ENCODE measurements around the gene APBA1. TPM values are rescaled to one million over a fixed set of nuclear protein-coding genes. Genes with fewer than 3 reads are reported as not detected.

APBA1 gene
- total and polyA plus RNA-seq, 2 donors (not counting 3 experiments of a cell fraction or from before 2014, with no cell fraction given) = 6.1 to 11.3 TPM

DNA sequence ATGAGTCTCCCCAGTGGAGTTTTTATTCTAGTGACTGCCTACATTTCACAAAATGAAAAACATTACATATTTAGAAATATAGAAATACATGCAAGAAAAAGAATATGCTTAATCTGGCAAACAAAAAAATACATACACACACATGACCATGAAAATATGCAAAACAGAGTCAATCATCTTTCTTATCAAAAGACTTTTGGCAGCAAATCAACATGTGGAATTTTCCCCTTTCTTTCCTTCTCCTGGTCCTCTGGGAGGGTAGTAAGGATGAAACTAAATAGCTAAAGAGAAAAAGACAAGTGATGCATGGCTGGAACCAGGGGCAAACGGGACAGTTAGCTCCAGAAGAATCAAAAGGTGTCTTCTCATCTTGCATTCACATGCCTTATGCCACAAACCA is 69.4 kb downstream of the APBA1 start:
- no peak overlapping the region for H3K4me3 ChIP-seq (replicated peaks in 1 of 3; ENCODE audit: insufficient read depth in 1 of 3, low read depth in 1 of 3, low read length in 3 of 3)
- H3K4me1 ChIP-seq (ENCODE audit: control insufficient read depth, extremely low read depth, insufficient read depth, low read length) = peaks cover 30% of the 10 kb centered on the region
- intact Hi-C loops (cut with micrococcal nuclease) (no loop called here), dilution Hi-C loops (cut with MboI; ENCODE audit: extremely low pct_ligation_motif_present, low sequenced_read_pairs) (no loop called here)
- no peak overlapping the region for H3K4me2 ChIP-seq (ENCODE audit: insufficient read depth, low read length)
- H3K79me2 ChIP-seq (ENCODE audit: control insufficient read depth, insufficient read depth, low read length) = no peaks in the 10 kb centered on the region
- no peaks in the 10 kb centered on the region for H3K9me1 ChIP-seq (replicated peaks; ENCODE audit: control insufficient read depth, extremely low read depth, insufficient read depth, low read length)
- H3K9me3 ChIP-seq (replicated peaks; ENCODE audit: control insufficient read depth, insufficient read depth, low read length) = no peaks in the 10 kb centered on the region
- H3K9ac ChIP-seq (replicated peaks; ENCODE audit: extremely low read depth, insufficient read depth, low read length) = no peak overlapping the region
- POLR2A ChIA-PET = no interaction called here
- H3K36me3 ChIP-seq (ENCODE audit: control insufficient read depth in 2 of 2, extremely low read depth in 1 of 2, insufficient read depth in 2 of 2, low read length in 2 of 2) = no peaks in the 10 kb centered on the region
- H4K20me1 ChIP-seq (replicated peaks; ENCODE audit: control insufficient read depth, extremely low read depth, insufficient read depth, low read length) = no peaks in the 10 kb centered on the region
- BruUV-seq (replicated peaks) = no TSS peak
- H3K27me3 ChIP-seq (ENCODE audit: control insufficient read depth in 2 of 2, insufficient read depth in 2 of 2, low read length in 2 of 2) = no peaks in the 10 kb centered on the region
- CTCF ChIA-PET = no interaction called here
- no peak for TF ChIP-seq POLR2A (IDR thresholded peaks at IDR 0.05; ENCODE audit: low read depth, low read length)
- TF ChIP-seq JUN (IDR thresholded peaks at IDR 0.05; ENCODE audit: borderline replicate concordance, insufficient read depth, insufficient read length, low read depth) = no peak
- FAIRE-seq (no peak), DNase-seq (ENCODE audit: low read depth, low spot score) (no peak)
- H2AFZ ChIP-seq (ENCODE audit: low read depth, low read length) = no peak overlapping the region
- H3K27ac ChIP-seq (ENCODE audit: insufficient read depth, low read depth, low read length) = no peak overlapping the region

DNA sequence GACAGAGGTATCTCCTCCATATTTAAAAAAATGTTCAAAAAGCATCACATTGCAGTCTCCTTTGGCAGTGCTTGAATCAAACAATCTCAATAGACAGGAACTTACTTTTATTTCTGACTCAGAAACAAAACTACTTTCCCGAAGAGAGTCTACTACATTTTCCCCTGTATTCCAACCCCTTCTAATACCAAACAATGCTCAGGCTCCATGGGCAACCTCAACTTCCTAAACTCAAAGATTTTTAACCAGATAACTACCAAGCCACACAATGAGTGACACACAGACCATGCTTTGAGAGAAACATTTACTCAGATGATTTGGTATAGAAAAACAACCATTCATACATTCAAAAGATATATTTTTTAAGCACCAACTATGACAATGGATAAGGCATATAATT is 70.5 kb downstream of the APBA1 start:
- Histone ChIP-seq H3K9me3 (replicated peaks; ENCODE audit: control insufficient read depth, insufficient read depth, low read length) (no peaks in the 10 kb centered on the region), H2AFZ (ENCODE audit: low read depth, low read length) (no peak overlapping the region), H3K27me3 (ENCODE audit: control insufficient read depth in 2 of 2, insufficient read depth in 2 of 2, low read length in 2 of 2) (no peaks in the 10 kb centered on the region), H3K27ac (ENCODE audit: insufficient read depth, low read depth, low read length) (peak overlapping the region; percentile 43), H3K9me1 (replicated peaks; ENCODE audit: control insufficient read depth, extremely low read depth, insufficient read depth, low read length) (no peaks in the 10 kb centered on the region), H3K4me1 (ENCODE audit: control insufficient read depth, extremely low read depth, insufficient read depth, low read length) (peaks cover 30% of the 10 kb centered on the region), H3K9ac (replicated peaks; ENCODE audit: extremely low read depth, insufficient read depth, low read length) (no peak overlapping the region), H4K20me1 (replicated peaks; ENCODE audit: control insufficient read depth, extremely low read depth, insufficient read depth, low read length) (no peaks in the 10 kb centered on the region), H3K4me3 (replicated peaks in 1 of 3; ENCODE audit: insufficient read depth in 1 of 3, low read depth in 1 of 3, low read length in 3 of 3) (no peak overlapping the region), H3K79me2 (ENCODE audit: control insufficient read depth, insufficient read depth, low read length) (no peaks in the 10 kb centered on the region), H3K4me2 (ENCODE audit: insufficient read depth, low read length) (peak overlapping the region; percentile 79), H3K36me3 (ENCODE audit: control insufficient read depth in 2 of 2, extremely low read depth in 1 of 2, insufficient read depth in 2 of 2, low read length in 2 of 2) (no peaks in the 10 kb centered on the region)
- FAIRE-seq (peak; percentile 50), DNase-seq (ENCODE audit: low read depth, low spot score) (peak; percentile 75)
- intact Hi-C loops (cut with micrococcal nuclease) (loop anchor here (1.0 kb wide), 2 partner anchors 19 to 27 kb away; no protein-coding TSS in a partner anchor), dilution Hi-C loops (cut with MboI; ENCODE audit: extremely low pct_ligation_motif_present, low sequenced_read_pairs) (no loop called here)
- no TSS peak for BruUV-seq (replicated peaks)
- TF ChIP-seq GATA2 (IDR thresholded peaks at IDR 0.05; ENCODE audit: insufficient read depth, insufficient read length, low read depth, low read length) = peak; percentile 89
- TF ChIP-seq POLR2AphosphoS5 (IDR thresholded peaks at IDR 0.05; ENCODE audit: insufficient read depth, low read depth, low read length) = no peak
- TF ChIP-seq FOS (IDR thresholded peaks at IDR 0.05; ENCODE audit: borderline replicate concordance, insufficient read depth, low read length) = peak; percentile 37
- TF ChIP-seq JUN (IDR thresholded peaks at IDR 0.05; ENCODE audit: borderline replicate concordance, insufficient read depth, insufficient read length, low read depth) = peak; percentile 40
- POLR2A ChIA-PET = no interaction called here
- CTCF ChIA-PET = interaction anchor here (2.3 kb wide), 1 partner anchor 11 kb away, joined by 6 read pairs; no protein-coding TSS in a partner anchor
